Inferior parietal cortex (tissue), 1 donor: ENCODE results near the gene RIN2.

ENCODE experiments used
- DNase-seq: peaks from one replicate; pipeline ENCODE4 v3.0.0-alpha.2; 2016; ENCODE audit errors: extremely low spot score

The RIN2 gene

GRCh38 chr20:19761841-19762240 is 3.8 kb downstream of the RIN2 start:
- no peak for DNase-seq

DNA sequence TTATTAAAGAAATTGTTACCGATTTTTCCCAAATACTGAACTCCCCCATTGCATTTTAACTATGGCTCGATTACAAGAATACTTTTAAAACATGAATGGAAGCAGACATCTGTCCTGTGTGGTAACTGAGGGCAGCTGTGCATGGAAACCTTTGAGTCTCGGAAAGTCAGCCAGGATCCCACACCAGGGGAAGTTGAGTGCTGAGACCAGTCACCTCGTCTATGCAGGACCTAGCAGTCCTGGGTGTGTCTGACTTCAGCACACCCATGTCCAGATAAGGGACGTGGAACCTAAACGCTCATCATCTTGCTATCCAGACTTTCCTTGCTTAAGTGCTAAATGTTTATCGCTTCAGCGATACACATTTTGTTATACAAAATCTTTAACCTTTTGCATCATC is 6.1 kb downstream of the RIN2 start:
- no peak for DNase-seq

DNA sequence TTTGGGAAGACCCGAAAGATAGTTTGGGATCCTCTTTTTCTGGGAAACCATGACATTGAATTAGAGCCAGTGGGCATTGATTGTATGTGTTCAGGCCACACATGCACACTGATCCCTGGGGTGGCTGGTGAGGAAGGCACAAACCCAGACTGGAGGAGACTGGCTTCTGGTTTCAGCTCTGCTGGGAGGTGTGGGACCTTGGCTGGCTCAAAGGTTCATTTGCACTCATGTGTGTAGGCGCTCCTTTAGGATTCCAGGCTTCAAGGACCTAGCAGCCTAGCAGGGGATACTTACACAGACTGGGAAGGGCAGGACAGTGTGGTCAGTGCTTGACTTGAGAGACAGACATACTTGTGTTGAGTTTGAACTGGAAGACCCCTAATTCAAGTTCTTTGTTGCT is 7.2 kb downstream of the RIN2 start:
- no peak for DNase-seq

DNA sequence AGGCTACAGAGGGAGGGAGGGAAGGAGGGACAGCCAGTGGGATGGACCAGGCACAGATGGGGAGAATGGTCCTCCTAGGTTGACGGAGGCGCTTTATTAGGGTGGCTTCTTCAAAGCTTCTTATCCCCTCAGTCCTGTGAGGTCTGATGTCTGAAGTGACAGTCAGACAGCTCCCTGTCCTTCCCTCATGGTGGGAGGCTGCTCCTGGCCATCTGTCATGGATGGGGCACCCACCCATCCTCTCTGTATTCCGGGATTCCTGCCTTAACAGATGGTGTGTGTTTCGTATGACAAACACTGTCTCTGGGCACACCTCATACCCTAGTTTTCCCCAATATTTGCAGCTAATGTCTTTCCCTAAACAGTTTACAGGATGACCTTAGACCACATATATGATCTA is 7.9 kb downstream of the RIN2 start:
- DNase-seq: no peak

GRCh38 chr20:19767070-19767469 is 9.0 kb downstream of the RIN2 start:
- DNase-seq: no peak

DNA sequence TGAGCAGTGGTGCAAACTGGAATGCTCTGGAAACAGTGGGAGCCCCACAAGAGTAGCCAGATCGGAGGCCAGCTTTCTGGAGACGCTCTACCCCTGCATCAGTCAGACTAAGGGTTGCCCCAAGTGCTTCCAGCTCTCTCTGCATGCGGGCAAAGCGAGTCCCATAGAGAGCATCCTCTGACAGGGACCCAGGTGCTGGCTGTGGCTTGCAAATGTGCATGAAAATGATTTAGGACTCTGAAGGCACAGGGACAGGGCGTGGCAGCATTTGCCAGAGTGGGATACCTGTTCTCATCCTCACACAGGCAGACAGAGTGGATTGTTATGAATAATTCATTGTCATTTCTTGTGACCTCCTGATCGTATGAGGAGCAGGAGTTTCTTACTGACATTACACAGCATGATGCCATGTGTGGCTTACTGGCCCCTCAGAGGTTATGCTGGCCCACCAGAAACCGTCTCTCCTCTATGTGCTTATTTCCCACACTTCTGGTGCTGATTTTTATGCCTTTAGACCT is 10.3 kb downstream of the RIN2 start:
- no peak for DNase-seq

GRCh38 chr20:19769507-19769906 is 11.4 kb downstream of the RIN2 start:
- no peak for DNase-seq

DNA sequence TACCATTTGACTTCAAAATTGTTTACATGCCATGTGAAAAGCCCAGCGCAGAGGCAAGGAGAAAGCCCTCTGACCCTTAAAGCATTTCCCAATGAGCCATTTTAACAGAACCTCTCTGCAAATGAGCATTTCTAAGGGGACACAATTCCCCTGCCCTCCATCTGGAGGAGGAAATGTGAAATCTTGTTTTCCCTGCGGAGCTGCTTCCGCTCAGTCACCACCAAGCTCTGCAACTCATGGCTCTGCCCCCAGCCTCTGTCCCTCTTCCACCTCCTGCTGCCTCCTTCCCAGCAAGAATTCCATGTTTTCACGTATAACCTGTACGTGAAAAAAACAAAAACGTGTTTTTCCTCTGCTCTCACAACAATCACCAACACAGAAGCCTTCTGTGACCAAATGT is 12.3 kb downstream of the RIN2 start:
- no peak for DNase-seq

- no peak for DNase-seq
Measured at GRCh38 chr20:19771031-19771430, 13.0 kb downstream of the RIN2 start.

GRCh38 chr20:19773471-19773870 is 15.4 kb downstream of the RIN2 start:
- no peak for DNase-seq

- DNase-seq: peak; percentile 74
Measured at GRCh38 chr20:19774135-19774933, 16.3 kb downstream of the RIN2 start.

- DNase-seq: no peak
Measured at GRCh38 chr20:19775353-19776253, 17.5 kb downstream of the RIN2 start.

GRCh38 chr20:19777315-19777714 is 19.3 kb downstream of the RIN2 start:
- no peak for DNase-seq

DNA sequence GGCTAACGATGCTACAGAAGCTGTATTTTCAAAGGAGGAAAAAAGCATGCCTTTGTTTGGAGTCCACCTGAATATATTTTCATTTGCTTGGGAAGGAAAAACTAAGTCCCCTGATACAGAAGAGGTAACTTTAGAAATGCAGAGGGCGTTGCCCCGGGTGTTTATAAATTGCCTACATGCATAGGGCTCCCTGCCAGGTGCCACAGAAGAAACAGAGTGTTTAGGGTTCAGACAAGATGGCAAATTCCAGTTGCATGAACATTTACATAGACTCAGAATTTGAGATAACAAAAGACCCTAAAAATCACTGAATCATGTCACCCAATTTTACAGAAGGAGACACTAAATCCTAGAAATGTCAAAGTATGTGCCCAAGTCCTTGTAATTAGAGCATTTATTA is 19.9 kb downstream of the RIN2 start:
- DNase-seq: no peak

DNA sequence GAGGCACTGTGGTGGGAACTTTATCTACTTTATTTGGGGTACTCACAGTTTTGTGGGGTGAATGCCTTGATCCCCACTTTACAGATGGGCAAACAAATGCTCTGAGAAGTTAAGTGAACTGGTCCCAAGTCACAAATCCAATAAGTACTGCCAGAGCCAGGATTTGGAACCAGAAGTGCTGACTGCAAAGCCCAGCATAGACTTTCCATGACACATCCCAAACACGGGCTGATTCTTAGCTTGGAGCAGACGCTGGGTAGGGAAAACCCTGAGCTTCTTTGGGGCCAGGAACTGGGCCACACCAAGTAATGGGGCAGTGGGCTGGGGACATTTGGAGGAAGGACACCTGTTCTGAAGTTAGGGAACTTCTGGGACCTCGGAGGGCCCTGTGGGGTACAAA is 20.3 kb downstream of the RIN2 start:
- DNase-seq: no peak

DNA sequence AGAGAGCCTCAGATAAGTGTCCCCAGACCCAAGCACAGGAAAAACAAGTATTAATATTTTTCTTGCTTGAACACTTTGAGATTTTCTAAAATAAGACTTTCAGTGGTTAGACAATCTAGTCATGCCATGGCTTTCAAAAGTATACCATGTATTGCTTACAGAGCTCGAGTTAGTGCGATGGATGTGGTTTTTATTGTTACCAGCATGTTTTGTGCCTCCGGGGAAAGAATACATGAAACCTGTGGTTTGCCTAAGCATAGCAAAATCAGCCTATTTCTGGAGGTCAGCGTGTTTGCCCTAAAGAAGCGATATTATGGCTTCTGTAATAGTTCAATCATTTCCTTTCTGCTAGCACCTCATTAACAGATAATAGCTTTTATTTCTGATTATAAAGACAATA is 21.6 kb downstream of the RIN2 start:
- no peak for DNase-seq

DNA sequence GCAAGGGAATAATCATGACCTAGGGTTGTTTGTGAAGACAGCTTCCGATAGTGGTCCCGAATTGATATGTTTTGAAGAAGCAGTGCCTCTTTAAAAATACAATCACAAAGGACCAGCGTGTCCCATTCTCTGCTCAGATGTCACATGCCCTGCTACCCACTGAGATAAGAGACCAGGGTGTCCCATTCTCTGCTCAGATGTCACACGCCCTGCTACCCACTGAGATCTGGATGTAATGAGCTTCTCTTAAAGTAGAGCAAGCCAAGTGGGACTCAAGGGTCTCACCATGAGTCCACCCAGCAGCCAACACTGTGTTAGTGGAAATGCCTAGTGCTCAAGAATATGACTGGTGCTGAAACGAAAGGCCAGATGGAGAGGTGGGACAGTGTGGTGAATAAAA is 22.2 kb downstream of the RIN2 start:
- no peak for DNase-seq

DNA sequence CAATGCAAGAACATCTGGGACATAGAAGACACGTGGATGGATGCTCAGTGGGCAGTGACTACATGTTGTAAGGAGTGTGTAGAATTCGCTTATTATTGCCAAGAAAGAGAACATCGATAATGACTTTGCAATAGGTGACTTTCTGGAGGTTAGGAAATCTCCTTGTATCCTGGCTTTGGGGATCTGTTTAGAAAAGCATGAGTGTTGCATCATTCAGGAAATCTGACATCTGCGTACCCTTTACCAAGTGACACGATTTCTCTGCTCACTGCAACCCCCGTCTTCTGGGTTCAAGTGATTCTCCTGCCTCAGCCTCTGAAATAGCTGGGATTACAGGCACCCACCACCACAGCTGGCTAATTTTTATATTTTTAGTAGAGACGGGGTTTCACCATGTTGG is 23.2 kb downstream of the RIN2 start:
- DNase-seq: no peak

DNA sequence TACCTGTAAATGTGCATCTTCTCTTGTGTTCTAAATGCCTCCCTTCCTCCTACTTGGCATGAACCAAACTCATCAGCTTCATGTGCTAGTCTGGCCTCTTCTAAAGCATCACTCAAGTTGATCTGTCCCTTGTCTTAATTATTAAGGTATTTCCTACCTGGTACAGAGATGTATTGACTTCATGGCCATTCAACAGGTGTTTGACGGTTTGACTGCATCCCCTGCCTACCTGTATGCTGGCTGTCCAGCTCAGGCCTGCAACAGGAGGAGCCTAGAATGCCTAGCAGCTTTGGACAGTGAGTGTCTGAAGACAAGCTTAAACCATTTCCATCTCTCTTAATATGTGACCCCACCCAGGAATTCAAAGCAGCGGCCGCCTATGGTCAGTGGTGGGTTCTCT is 24.6 kb downstream of the RIN2 start:
- no peak for DNase-seq

- no peak for DNase-seq
Measured at GRCh38 chr20:19783966-19784401, 25.9 kb downstream of the RIN2 start.

GRCh38 chr20:19784511-19785172 is 26.6 kb downstream of the RIN2 start:
- DNase-seq: peak; percentile 96
